ENCODE results near the gene ZNF629.

Gene ZNF629

DNA sequence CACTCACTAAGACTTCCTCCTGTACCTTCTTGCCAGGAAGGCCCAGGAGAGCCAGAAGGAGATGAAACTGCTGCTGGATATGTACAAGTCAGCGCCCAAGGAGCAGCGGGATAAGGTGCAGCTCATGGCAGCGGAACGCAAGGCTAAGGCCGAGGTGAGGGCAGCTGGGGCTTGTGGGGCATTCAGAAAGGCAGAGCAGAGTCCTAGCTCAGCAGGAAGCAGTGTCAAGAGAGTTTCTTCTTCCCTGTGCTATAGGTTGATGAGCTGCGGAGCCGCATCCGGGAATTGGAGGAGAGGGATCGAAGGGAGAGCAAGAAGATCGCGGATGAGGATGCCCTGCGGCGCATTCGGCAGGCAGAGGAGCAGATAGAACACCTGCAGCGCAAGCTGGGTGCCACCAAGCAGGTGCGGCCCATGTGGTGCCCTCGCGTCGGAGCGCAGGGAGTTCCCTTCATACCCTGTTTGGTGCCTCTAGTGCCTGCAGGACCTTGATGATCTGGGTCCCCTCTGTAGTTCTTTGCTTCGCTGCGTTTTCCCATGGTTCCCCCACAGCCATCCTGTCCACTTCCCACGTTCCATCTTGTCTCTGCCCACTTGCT, 18.3 kb downstream of the ZNF629 start:
- no peak for ATAC-seq (replicated peaks)
- DNase-seq: no peak
- Mint-ChIP-seq H3K36me3 (ENCODE audit: insufficient read depth) (peaks cover 76% of the 10 kb centered on the region), H3K27me3 (no peaks in the 10 kb centered on the region), H3K27ac (peak overlapping the region; percentile 66 to 76), H3K4me1 (ENCODE audit: low read depth in 2 of 2) (peaks cover 22 to 43% of the 10 kb centered on the region in 2 donors), H3K9me3 (no peaks in the 10 kb centered on the region), H3K4me3 (no peak overlapping the region)

DNA sequence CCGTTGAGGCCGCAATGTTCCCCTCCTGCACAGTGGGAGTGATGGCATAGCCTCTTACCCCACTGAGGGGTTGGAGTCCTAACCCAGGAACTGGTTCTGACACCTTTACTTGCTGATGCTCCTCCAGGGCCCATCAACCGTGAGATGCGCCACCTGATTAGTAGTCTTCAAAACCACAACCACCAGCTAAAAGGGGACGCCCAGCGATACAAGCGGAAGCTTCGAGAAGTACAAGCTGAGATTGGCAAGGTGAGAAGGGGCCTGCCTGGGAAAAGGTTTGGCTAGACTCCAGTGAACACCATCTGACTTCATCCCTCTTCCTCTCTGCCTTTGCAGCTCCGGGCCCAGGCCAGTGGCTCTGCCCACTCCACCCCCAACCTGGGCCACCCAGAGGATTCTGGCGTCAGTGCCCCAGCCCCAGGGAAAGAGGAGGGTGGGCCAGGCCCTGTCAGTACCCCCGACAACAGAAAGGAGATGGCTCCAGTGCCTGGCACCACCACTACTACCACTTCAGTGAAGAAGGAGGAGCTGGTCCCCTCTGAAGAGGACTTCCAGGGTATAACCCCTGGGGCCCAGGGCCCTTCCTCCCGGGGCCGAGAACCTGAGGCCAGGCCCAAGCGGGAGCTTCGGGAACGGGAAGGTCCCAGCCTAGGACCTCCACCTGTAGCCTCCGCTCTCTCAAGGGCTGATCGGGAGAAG, 19.1 kb downstream of the ZNF629 start:
- peak overlapping the region in 1 of 2 donors; percentile 76 for H3K27ac Mint-ChIP-seq
- peak overlapping the region; percentile 33 to 62 for H3K4me3 Mint-ChIP-seq
- no peaks in the 10 kb centered on the region for H3K27me3 Mint-ChIP-seq
- ATAC-seq (replicated peaks) (peak; percentile 93), DNase-seq (peak; percentile 39 to 64 (median 41))
- H3K9me3 Mint-ChIP-seq: no peaks in the 10 kb centered on the region
- peaks cover 24 to 46% of the 10 kb centered on the region in 2 donors for H3K4me1 Mint-ChIP-seq (ENCODE audit: low read depth in 2 of 2)
- peaks cover 75% of the 10 kb centered on the region for H3K36me3 Mint-ChIP-seq (ENCODE audit: insufficient read depth)

DNA sequence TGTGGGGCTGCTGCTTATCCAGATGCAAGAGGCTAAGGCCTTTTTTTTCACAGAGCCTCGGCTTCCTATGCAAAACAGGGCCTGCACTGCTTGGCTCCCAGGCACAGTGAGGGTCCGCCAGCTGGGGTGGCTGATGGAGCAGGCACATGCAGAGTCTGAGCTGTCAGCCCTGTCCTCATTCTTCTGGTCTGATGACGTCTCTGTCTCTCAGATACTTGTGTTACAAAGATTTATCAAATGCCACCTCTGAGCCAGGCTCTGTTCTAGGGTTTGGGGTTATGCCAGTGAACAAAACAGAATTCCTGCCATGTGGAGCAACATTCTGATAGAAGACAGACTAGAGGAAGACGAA, 20.1 kb downstream of the ZNF629 start:
- no peak for DNase-seq
- Mint-ChIP-seq H3K4me3 (peak overlapping the region in 1 of 2 donors; percentile 62), H3K27me3 (no peaks in the 10 kb centered on the region), H3K9me3 (no peaks in the 10 kb centered on the region), H3K27ac (peak overlapping the region; percentile 1 to 76), H3K4me1 (ENCODE audit: low read depth in 2 of 2) (peaks cover 29 to 44% of the 10 kb centered on the region in 2 donors), H3K36me3 (ENCODE audit: insufficient read depth) (peaks cover 81% of the 10 kb centered on the region)
- no peak for ATAC-seq (replicated peaks)

- peak overlapping the region in 1 of 2 donors; percentile 8 for H3K27ac Mint-ChIP-seq
- H3K9me3 Mint-ChIP-seq: no peaks in the 10 kb centered on the region
- no peaks in the 10 kb centered on the region for H3K27me3 Mint-ChIP-seq
- DNase-seq (no peak), ATAC-seq (replicated peaks) (no peak)
- peaks cover 32 to 47% of the 10 kb centered on the region in 2 donors for H3K4me1 Mint-ChIP-seq (ENCODE audit: low read depth in 2 of 2)
- no peak overlapping the region for H3K4me3 Mint-ChIP-seq
- H3K36me3 Mint-ChIP-seq (ENCODE audit: insufficient read depth): peaks cover 82% of the 10 kb centered on the region
These were observed 20.6 kb downstream of the ZNF629 start for GRCh38 chr16:30766206-30766932.

DNA sequence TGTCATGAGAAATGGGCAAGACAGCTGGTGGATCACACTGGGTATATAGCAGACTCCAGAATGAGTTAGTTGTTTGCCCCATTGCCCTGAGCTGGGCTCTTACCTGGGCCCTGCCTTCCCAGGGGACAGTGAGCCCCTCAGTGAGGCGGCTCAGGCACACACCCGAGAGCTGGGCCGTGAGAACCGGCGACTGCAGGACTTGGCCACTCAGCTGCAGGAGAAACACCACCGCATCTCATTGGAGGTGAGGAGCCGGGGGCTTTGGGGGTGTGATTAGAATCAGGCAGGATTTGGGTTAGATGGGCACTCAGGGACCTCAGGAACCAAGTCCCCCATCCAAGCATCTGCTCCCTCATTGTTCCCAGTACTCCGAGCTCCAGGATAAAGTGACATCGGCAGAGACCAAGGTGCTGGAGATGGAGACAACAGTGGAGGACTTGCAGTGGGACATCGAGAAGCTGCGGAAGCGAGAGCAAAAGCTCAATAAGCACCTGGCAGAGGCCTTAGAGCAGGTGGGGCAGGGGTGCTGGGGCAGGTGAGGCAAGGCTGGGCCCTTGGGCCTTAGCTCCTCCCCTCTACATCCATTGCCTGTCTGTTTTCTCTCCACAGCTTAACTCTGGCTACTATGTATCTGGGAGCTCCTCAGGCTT, 22.1 kb downstream of the ZNF629 start:
- Mint-ChIP-seq H3K27ac (no peak overlapping the region), H3K4me1 (ENCODE audit: low read depth in 2 of 2) (peaks cover 42 to 53% of the 10 kb centered on the region in 2 donors), H3K4me3 (no peak overlapping the region), H3K36me3 (ENCODE audit: insufficient read depth) (peaks cover 70% of the 10 kb centered on the region), H3K27me3 (no peaks in the 10 kb centered on the region), H3K9me3 (no peaks in the 10 kb centered on the region)
- ATAC-seq (replicated peaks): no peak
- no peak for DNase-seq

DNA sequence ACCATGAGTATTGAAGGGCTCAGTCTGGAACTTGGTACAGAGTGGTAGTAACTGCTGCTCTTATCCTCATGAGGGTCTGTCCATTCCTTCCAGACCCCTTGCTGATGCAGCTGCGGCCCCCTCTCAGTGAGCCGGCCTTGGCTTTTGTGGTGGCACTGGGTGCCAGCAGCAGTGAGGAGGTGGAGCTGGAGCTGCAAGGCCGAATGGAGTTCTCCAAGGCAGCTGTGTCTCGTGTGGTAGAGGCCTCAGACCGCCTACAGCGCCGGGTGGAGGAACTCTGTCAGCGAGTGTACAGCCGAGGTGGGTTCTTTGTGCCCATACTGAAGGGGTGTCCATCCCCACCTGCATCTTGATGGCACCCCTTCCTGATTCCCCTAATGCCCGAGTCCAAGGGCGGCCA, 22.9 kb downstream of the ZNF629 start:
- Mint-ChIP-seq H3K4me1 (ENCODE audit: low read depth in 2 of 2) (peaks cover 42 to 51% of the 10 kb centered on the region in 2 donors), H3K36me3 (ENCODE audit: insufficient read depth) (peaks cover 62% of the 10 kb centered on the region), H3K27ac (peak overlapping the region; percentile 22 to 96), H3K9me3 (no peaks in the 10 kb centered on the region), H3K4me3 (peak overlapping the region; percentile 54 to 95), H3K27me3 (no peaks in the 10 kb centered on the region)
- DNase-seq (no peak), ATAC-seq (replicated peaks) (no peak)

DNA sequence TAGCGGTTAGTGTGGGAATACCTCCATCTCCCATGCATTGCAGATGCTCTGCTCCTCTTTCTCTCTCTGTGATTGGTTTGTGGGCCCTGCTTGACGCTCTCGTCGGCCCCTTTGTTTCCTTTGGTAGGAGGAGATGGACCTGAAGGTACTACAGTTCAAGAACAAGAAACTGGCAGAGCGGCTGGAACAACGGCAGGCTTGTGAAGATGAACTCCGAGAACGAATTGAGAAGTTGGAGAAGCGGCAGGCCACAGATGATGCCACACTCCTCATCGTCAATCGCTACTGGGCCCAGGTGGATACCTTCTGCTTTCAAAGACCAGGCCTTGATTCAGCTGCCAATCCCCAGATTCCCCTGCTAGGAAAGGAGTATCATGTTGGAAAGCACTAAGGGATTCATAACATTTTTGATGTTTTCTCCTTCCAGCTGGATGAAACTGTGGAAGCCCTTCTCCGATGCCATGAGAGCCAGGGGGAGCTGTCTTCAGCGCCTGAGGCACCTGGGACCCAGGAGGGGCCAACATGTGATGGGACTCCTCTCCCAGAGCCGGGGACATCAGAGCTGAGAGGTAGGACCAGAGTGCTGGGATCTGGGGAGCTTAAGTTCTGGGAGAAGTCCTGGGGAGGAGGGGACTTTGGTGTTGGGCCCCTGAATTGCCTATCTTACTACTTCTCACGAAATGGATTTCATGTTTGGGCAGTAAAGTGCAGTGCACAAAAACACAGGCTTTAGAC, 23.8 kb downstream of the ZNF629 start:
- Mint-ChIP-seq H3K27me3 (no peaks in the 10 kb centered on the region), H3K9me3 (no peaks in the 10 kb centered on the region), H3K36me3 (ENCODE audit: insufficient read depth) (peaks cover 57% of the 10 kb centered on the region), H3K27ac (peak overlapping the region; percentile 93 to 96), H3K4me3 (peak overlapping the region; percentile 95), H3K4me1 (ENCODE audit: low read depth in 2 of 2) (peaks cover 36 to 44% of the 10 kb centered on the region in 2 donors)
- DNase-seq: no peak
- ATAC-seq (replicated peaks): no peak

DNA sequence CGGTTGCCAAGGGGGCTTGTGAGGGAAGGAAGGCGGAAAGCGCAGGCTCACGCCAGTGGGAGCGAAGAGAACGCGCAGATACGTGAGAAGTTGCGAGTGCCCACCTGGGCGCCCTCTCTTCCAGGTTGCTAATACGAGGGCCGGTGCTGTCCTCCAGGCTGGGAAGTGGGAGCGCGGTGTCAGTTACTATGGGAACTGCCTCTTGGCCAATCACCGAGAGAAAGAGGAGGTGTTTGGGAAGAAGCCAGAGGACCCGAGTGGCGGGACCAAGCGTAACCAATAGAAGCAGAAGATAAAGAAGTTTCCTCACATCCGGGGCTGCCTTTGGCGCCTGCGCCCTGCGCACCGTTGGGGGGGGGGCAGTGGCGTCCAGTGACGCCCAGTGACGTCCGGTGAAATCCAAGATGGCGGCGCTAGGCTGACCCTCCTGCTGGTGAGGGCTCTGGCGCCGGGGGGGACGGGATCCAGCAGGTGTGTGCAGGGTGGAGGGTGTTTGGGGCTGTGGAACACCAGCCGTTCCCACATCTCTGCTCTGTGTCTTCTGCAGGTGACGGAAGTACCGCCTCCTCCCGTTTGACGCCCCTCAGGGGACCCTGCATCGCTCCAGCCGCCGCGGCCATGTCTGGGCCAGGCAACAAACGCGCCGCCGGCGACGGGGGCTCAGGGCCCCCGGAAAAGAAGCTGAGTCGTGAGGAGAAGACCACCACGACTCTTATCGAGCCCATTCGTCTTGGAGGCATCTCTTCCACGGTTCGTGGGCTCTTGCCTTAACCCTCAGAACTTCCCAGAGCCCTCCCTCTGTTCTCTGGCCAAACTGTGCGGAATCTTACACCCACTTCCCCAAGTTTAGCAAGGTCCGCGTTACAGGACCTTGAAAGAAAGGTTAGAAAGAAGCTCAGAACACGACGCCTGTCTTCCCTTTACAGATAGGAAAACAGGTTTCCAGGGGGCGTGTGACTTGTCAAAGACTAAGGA, 24.8 kb downstream of the ZNF629 start, which contains the start of the genes CFAP119 and RNF40:
CFAP119 (minus strand) TSS at position 135 of the 975 bp plus-strand sequence. CDS start 314 bp downstream, outside the sequence.
RNF40 (plus strand) TSS at position 395 of the 975 bp plus-strand sequence; CDS start at position 619, 224 bp downstream.
- ATAC-seq (replicated peaks) (peak; percentile 92), DNase-seq (peak; percentile 84 to 89 (median 88))
- Mint-ChIP-seq H3K27me3 (no peaks in the 10 kb centered on the region), H3K9me3 (no peaks in the 10 kb centered on the region), H3K4me3 (peak within 1 kb of the TSS; percentile 95), H3K27ac (peak within 1 kb of the TSS; percentile 93 to 96), H3K4me1 (ENCODE audit: low read depth in 2 of 2) (peaks cover 34 to 35% of the 10 kb centered on the region in 2 donors), H3K36me3 (ENCODE audit: insufficient read depth) (peaks cover 52% of the 10 kb centered on the region)

- Mint-ChIP-seq H3K27ac (peak overlapping the region; percentile 93 to 96), H3K4me3 (peak overlapping the region; percentile 95), H3K9me3 (no peaks in the 10 kb centered on the region), H3K36me3 (ENCODE audit: insufficient read depth) (peaks cover 52% of the 10 kb centered on the region), H3K4me1 (ENCODE audit: low read depth in 2 of 2) (peaks cover 27 to 29% of the 10 kb centered on the region in 2 donors), H3K27me3 (no peaks in the 10 kb centered on the region)
- DNase-seq (peak in 2 of 3 experiments; percentile 19 to 27), ATAC-seq (replicated peaks) (peak; percentile 36)
These were observed 25.5 kb downstream of the ZNF629 start for GRCh38 chr16:30761427-30761927.

- peaks cover 27 to 29% of the 10 kb centered on the region in 2 donors for H3K4me1 Mint-ChIP-seq (ENCODE audit: low read depth in 2 of 2)
- H3K36me3 Mint-ChIP-seq (ENCODE audit: insufficient read depth): peaks cover 51% of the 10 kb centered on the region
- H3K4me3 Mint-ChIP-seq: peak overlapping the region; percentile 95
- no peak for DNase-seq
- no peaks in the 10 kb centered on the region for H3K27me3 Mint-ChIP-seq
- no peak for ATAC-seq (replicated peaks)
- no peaks in the 10 kb centered on the region for H3K9me3 Mint-ChIP-seq
- peak overlapping the region; percentile 93 to 96 for H3K27ac Mint-ChIP-seq
These were observed 26.2 kb downstream of the ZNF629 start for GRCh38 chr16:30760577-30761426.

GRCh38 chr16:30760001-30760559, 26.9 kb downstream of the ZNF629 start:
- no peak overlapping the region for H3K27ac Mint-ChIP-seq
- H3K9me3 Mint-ChIP-seq: no peaks in the 10 kb centered on the region
- H3K4me1 Mint-ChIP-seq (ENCODE audit: low read depth in 2 of 2): peaks cover 23 to 29% of the 10 kb centered on the region in 2 donors
- peak overlapping the region in 1 of 2 donors; percentile 95 for H3K4me3 Mint-ChIP-seq
- ATAC-seq (replicated peaks) (no peak), DNase-seq (no peak)
- H3K27me3 Mint-ChIP-seq: no peaks in the 10 kb centered on the region
- H3K36me3 Mint-ChIP-seq (ENCODE audit: insufficient read depth): peaks cover 51% of the 10 kb centered on the region
